Right hindlimb (tissue), 1 donor: ENCODE data around the gene RAB11B.
"Not testable (repeated sequence)": the region's sequence is repeated elsewhere in the genome, so short reads cannot be mapped to it uniquely, and the experiment has no call there.

Experiments used
- DNase-seq: peaks from one replicate; pipeline ENCODE4 v3.0.0-alpha.2; 2018

RAB11B gene

DNA sequence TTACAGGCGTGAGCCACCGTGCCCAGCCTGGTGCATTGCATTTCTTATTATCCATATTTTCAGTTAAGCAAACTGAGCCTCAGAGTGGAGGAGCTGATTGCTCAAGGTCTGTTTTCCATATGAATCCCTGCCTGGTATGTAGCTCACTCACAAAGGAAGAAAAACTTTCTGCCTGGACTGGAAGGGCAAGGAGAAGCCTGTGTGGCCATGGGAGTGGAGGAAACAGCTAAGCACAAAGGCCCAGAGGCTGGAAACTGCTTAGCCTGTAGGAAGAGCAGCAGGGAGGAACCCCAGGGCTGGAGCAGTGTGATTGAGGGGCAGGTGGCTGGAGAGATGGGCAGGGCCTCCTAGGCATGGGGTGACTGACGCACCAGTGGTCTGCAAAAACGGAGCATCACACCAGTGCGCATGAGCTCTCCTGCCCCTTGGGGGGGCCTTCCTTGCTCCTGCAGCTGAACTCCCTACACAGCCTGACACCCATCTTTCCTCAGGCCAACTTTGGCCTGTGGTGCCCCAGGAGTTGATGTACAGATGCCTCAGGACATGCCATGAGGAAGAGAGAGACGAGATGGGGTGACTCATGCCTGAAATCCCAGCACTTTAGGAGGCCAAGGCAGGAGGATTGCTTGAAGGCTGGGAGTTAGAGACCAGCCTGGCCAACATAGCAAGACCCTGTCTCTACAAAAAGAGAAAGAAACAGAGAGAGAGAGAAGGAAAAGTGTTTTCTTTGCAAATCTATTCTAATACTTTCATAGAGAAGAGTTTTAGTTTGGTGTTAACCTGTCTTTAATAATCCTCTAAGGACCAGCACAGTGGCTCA is 51.8 kb downstream of the RAB11B start:
- no peak for DNase-seq

GRCh38 chr19:8444140-8444676 is 54.0 kb downstream of the RAB11B start:
- not testable (repeated sequence) for DNase-seq

DNA sequence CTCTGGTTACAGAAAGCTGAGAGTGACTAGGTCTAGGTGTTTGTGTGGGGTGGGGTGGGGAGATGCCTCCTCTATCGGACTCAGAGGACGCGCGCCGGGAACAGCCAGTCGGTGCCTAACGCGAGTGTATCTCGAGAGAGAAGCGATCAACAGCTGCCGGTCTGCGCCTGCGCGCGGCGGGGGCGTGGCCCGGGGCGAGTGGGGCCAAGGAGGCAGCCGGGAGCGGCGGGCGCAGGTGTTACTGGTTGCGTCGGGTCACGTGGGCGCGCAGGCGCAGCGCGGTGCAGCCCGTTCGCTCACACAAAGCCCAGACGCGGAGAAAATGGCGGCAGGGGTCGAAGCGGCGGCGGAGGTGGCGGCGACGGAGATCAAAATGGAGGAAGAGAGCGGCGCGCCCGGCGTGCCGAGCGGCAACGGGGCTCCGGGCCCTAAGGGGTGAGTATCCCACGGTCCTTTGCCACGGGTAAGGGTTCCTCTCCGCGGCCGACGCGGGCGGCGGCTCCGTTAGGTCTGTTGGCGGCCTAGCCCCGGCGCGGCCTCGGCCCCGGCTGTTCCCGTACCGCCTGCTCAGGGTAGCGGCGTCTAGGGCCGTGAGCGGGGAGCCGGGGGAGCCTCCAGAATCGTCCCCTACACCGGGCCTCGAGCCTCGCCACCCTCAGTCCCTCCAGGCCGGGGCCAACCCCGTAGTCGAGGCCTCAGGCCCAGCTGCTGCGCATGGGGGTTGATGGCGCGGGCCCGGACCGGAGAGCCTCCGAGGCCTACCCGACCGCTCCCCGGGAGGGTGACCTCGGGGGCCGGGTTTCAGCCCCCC is 54.7 kb downstream of the RAB11B start, which contains the start of gene HNRNPM:
TSS of gene HNRNPM (plus strand) at position 299 of the 811 bp plus-strand sequence. CDS start at position 323, 24 bp downstream.
- DNase-seq: peak; percentile 99

- peak; percentile 69 for DNase-seq
Measured at GRCh38 chr19:8445488-8446001, 55.4 kb downstream of the RAB11B start.

GRCh38 chr19:8446061-8446709 is 56.0 kb downstream of the RAB11B start:
- no peak for DNase-seq

DNA sequence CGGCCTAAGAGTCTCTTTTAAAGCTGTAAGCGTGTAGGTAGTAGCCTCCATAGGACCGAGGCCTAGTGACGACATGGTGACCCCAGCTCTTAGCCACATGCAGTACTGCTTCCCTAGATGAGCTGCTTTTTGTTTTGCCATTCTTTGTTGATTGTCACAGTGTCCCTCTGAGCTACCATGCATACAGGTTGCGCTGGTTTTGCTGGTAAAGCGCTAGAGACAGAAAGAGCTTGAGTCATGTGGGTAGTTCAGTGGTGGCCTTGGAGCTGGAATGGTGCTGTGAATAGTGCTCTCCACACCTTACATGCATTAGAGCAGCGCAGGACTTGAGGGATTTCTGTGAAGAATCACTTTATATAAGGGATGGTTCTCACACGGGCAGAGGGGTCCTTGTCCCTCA is 59.7 kb downstream of the RAB11B start:
- no peak for DNase-seq

GRCh38 chr19:8451377-8451776 is 61.2 kb downstream of the RAB11B start:
- DNase-seq: no peak

- DNase-seq: no peak
Measured at GRCh38 chr19:8451885-8452284, 61.7 kb downstream of the RAB11B start.

- DNase-seq: no peak
Measured at GRCh38 chr19:8452446-8453123, 62.4 kb downstream of the RAB11B start.

- DNase-seq: no peak
Measured at GRCh38 chr19:8453616-8454015, 63.5 kb downstream of the RAB11B start.
